ENCODE results near the gene PCK1. TPM values are rescaled to one million over a fixed set of nuclear protein-coding genes. Genes with fewer than 3 reads are reported as not detected.

The PCK1 gene
- total RNA-seq, 1 experiment from 2014 or later, result not detected

- H4K5ac ChIP-seq (ENCODE audit: insufficient read length, low read depth, low read length), result no peak overlapping the region
- no peak overlapping the region for H4K91ac ChIP-seq (ENCODE audit: insufficient read length, low read depth, low read length)
- no peaks in the 10 kb centered on the region for H3K27me3 ChIP-seq (ENCODE audit: insufficient read depth, low read length)
- H3K4me1 ChIP-seq (ENCODE audit: insufficient read depth, low read length), result no peaks in the 10 kb centered on the region
- H3K23me2 ChIP-seq (ENCODE audit: insufficient read length, low read depth, low read length, poor library complexity, severe bottlenecking), result no peaks in the 10 kb centered on the region
- no CpG with 5 or more reads among the region's 12 CpGs for WGBS (ENCODE audit: extremely low coverage, insufficient read length, low lambda C conversion rate)
- no peak overlapping the region for H3K9ac ChIP-seq (ENCODE audit: extremely low read depth, insufficient read length, low read length)
- Mint-ChIP-seq H3K4me3 (no peak overlapping the region), H3K9me3 (no peaks in the 10 kb centered on the region), H3K27me3 (ENCODE audit: low read depth) (peaks cover 4% of the 10 kb centered on the region), H3K27ac (no peak overlapping the region), H3K4me1 (peaks cover 6 to 10% of the 10 kb centered on the region in 2 experiments), H3K36me3 (ENCODE audit: insufficient read depth in 1 of 3, low read depth in 3 of 3) (no peaks in the 10 kb centered on the region)
- H2BK12ac ChIP-seq (ENCODE audit: insufficient read length, low read depth, low read length), result no peak overlapping the region
- H2BK120ac ChIP-seq (ENCODE audit: low read depth, low read length, poor library complexity, severe bottlenecking), result no peak overlapping the region
- H3T11ph ChIP-seq (ENCODE audit: low read length), result no peak overlapping the region
- no peak overlapping the region for H3K14ac ChIP-seq (ENCODE audit: insufficient read depth, low read length)
- no peak overlapping the region for H3K4ac ChIP-seq (ENCODE audit: low read depth, low read length)
- no peak overlapping the region for H4K8ac ChIP-seq (replicated peaks; ENCODE audit: insufficient read length, low read depth, low read length)
- no peak overlapping the region for H2BK15ac ChIP-seq (ENCODE audit: low read depth, low read length)
- H3K23ac ChIP-seq (ENCODE audit: insufficient read length, low read depth, low read length), result no peak overlapping the region
- H2BK20ac ChIP-seq (ENCODE audit: low read depth, low read length, poor library complexity, severe bottlenecking), result no peak overlapping the region
- no peaks in the 10 kb centered on the region for H4K20me1 ChIP-seq (ENCODE audit: control insufficient read depth, insufficient read depth, insufficient read length)
- H3K79me1 ChIP-seq (ENCODE audit: insufficient read depth, low read depth, low read length, poor library complexity, severe bottlenecking), result no peaks in the 10 kb centered on the region
- no peak overlapping the region for H3K27ac ChIP-seq (ENCODE audit: insufficient read length, low read depth, low read length)
- H3K79me2 ChIP-seq (ENCODE audit: insufficient read depth, low read length), result no peaks in the 10 kb centered on the region
- H2BK5ac ChIP-seq (ENCODE audit: insufficient read length, low read length), result no peak overlapping the region
- H2AFZ ChIP-seq (ENCODE audit: low read length), result no peak overlapping the region
- H3K18ac ChIP-seq (ENCODE audit: insufficient read length, low read depth, low read length), result no peak overlapping the region
- H3K56ac ChIP-seq (ENCODE audit: insufficient read length, low read depth, low read length), result no peak overlapping the region
- no peak overlapping the region for H2AK5ac ChIP-seq (ENCODE audit: insufficient read length, low read length)
- no peaks in the 10 kb centered on the region for H3K9me3 ChIP-seq (ENCODE audit: control insufficient read depth, low read depth, low read length)
- no peak for DNase-seq
- H3K4me2 ChIP-seq (ENCODE audit: insufficient read depth, insufficient read length, low read length), result no peak overlapping the region
- TF ChIP-seq CTCF (conservative IDR thresholded peaks at IDR 0.05), result no peak
These were observed 52.6 kb downstream of the PCK1 start for GRCh38 chr20:57613481-57613921.

Data from H9 (cell line).